SU-DHL-6 (cell line): ENCODE results near the gene SIGLEC9.

Experiments used
- CTCF ChIP-seq: fragments of 200-600 bp; sonication (generic); IDR thresholded peaks from one replicate; pipeline ENCODE4 v1.5.1; 2017; ENCODE audit warnings: antibody characterized with exemption, mild to moderate bottlenecking, low read length, moderate library complexity; ENCODE audit not compliant: insufficient read depth, poor library complexity, severe bottlenecking
- EZH2phosphoT487 ChIP-seq: fragments of 200-600 bp; sonication (generic), shearing (Covaris generic); conservative IDR thresholded peaks from 2 replicates; pipeline ENCODE4 v1.6.1; 2018; ENCODE audit warnings: mild to moderate bottlenecking, antibody characterized with exemption, low read length, moderate library complexity, mixed read lengths

- no peak for TF ChIP-seq CTCF
- TF ChIP-seq EZH2phosphoT487 = no peak
These were observed 15.9 kb upstream of the SIGLEC9 start for GRCh38 chr19:51108805-51109146.
